NB4 (cell line): ENCODE results near the gene TSHZ2.

Experiments used
- DNase-seq: peaks from one replicate; pipeline ENCODE4 v3.0.0; 2010; ENCODE audit warnings: low read depth
- H3K4me3 ChIP-seq: one replicate; pipeline ENCODE4 v1.5.1; 2011; ENCODE audit warnings: mild to moderate bottlenecking, low read depth, low read length, moderate library complexity
- MYC ChIP-seq: IDR thresholded peaks from 2 replicates; pipeline ENCODE4 v1.6.1; 2011; ENCODE audit warnings: low read depth, low read length
- POLR2A ChIP-seq: IDR thresholded peaks from 2 replicates; pipeline ENCODE4 v1.6.1; 2011; ENCODE audit warnings: mild to moderate bottlenecking; ENCODE audit not compliant: insufficient read length; ENCODE audit errors: extremely low read depth
- TF ChIP-seq, protein P1 (sequence below): IDR thresholded peaks from one replicate; pipeline ENCODE4 v1.5.1; 2012; ENCODE audit warnings: low read depth, low read length
- TF ChIP-seq, protein P2 (sequence below): IDR thresholded peaks from 2 replicates; pipeline ENCODE4 v1.6.1; 2011; ENCODE audit warnings: low read depth, low read length

TSHZ2 gene

DNA sequence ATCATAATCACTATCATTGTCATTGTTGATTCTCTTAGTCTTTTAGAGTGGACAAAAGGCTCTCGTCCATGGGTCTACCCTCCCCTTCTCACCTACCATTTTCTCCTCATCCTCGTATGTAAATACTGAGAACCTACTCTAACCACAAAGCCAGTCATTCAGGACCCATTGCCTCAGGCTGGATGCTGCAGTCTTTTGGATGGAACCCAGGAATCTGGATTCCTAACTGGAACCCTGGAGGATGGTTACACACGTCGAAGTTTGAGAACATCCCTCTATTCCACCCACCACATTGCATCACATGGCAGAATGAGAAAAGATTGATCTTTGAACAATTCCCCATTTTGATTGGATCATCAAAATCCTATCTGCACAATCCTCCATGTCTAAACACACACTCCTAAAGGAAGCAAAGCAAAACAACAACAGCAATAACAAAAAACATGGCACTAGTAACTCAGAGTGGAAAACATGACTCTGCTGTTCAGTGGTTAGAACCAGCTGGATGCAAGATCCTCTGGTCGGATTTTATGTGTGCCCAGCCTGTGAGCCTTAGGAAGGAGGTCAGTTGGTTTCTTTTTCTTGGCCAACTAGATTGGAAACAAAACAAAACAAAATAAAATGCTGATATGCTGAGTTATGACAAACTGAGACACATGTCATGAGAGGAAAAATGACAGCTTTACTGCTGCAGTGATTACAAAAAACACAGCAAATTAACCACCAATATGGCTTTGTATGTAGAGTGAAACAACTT lies 38.0 kb downstream of the TSHZ2 start:
- DNase-seq = no peak
- TF ChIP-seq MYC = no peak
- TF ChIP-seq, protein P1, sequence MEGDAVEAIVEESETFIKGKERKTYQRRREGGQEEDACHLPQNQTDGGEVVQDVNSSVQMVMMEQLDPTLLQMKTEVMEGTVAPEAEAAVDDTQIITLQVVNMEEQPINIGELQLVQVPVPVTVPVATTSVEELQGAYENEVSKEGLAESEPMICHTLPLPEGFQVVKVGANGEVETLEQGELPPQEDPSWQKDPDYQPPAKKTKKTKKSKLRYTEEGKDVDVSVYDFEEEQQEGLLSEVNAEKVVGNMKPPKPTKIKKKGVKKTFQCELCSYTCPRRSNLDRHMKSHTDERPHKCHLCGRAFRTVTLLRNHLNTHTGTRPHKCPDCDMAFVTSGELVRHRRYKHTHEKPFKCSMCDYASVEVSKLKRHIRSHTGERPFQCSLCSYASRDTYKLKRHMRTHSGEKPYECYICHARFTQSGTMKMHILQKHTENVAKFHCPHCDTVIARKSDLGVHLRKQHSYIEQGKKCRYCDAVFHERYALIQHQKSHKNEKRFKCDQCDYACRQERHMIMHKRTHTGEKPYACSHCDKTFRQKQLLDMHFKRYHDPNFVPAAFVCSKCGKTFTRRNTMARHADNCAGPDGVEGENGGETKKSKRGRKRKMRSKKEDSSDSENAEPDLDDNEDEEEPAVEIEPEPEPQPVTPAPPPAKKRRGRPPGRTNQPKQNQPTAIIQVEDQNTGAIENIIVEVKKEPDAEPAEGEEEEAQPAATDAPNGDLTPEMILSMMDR = no peak
- TF ChIP-seq POLR2A = no peak
- TF ChIP-seq, protein P2, sequence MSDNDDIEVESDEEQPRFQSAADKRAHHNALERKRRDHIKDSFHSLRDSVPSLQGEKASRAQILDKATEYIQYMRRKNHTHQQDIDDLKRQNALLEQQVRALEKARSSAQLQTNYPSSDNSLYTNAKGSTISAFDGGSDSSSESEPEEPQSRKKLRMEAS = no peak
- H3K4me3 ChIP-seq = no peak overlapping the region

- no peak for DNase-seq
- TF ChIP-seq MYC (no peak), POLR2A (no peak)
- TF ChIP-seq, protein P1 = no peak
- TF ChIP-seq, protein P2 = no peak
- H3K4me3 ChIP-seq = no peak overlapping the region
Observed at GRCh38 chr20:53011640-53012039, 39.5 kb downstream of the TSHZ2 start.

DNA sequence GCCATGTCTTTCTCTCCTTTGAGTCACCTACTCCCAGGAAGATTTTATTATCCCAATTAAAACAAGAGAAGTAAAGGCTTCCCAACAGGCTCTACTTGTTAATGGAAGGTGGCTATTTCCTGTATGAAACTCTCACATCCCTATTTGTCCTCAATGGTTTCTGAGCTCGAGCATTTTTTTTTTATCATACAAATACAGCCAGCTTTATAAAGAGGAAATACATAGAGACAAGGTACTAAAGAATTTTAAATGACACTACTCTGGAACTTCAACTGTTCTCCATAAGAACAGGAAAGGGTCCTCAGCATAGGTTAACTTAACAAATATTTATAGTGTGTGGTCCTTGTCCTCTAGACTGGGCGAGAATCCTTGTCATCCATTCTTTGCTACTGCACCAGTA lies 41.0 kb downstream of the TSHZ2 start:
- no peak overlapping the region for H3K4me3 ChIP-seq
- no peak for DNase-seq
- TF ChIP-seq, protein P1 = no peak
- TF ChIP-seq POLR2A = no peak
- no peak for TF ChIP-seq MYC
- TF ChIP-seq, protein P2 = no peak

DNA sequence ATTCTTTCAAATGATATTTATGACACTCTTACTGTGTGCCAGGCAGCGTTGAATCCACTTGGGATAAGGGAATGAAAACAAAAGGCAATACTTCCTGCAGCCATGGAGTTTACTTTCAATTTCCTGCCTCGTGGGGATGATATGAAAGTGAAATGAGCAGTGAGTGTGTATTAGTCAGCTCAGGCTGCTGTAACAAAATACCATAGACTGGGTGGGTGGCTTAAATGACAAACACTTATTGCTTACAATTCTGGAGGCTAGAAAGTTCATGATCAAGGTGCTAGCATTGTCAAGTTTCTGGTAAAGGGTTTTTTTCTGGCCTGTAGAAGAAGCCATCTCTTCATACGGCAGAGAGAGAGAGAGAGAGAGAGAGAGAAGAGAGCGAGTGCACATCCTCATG lies 41.7 kb downstream of the TSHZ2 start:
- no peak overlapping the region for H3K4me3 ChIP-seq
- DNase-seq = no peak
- TF ChIP-seq, protein P1 = no peak
- no peak for TF ChIP-seq POLR2A
- no peak for TF ChIP-seq MYC
- TF ChIP-seq, protein P2 = no peak

- TF ChIP-seq MYC (no peak), POLR2A (no peak)
- TF ChIP-seq, protein P1 = no peak
- TF ChIP-seq, protein P2 = no peak
- no peak for DNase-seq
- H3K4me3 ChIP-seq = no peak overlapping the region
Observed at GRCh38 chr20:53016071-53016470, 43.9 kb downstream of the TSHZ2 start.
